Lung (tissue), 12 donors: Measurements from ENCODE around the gene APOM. TPM values are rescaled to one million over a fixed set of nuclear protein-coding genes. Genes with fewer than 3 reads are reported as not detected.

ENCODE experiments used
- ATAC-seq: fragments of 200-7000 bp; cut with Tn5 transposase; one replicate; pipeline ENCODE4 v1.9.1; 2020; ENCODE audit warnings: moderate number of reproducible peaks; ENCODE audit not compliant: insufficient read depth, low FRiP score
- DNase-seq, 3 donors: peaks; one replicate each; pipeline ENCODE4 v3.0.0-alpha.2; 2013 to 2017
- H3K27ac ChIP-seq, 2 donors: one replicate each; pipeline ENCODE4 v1.5.1; 2013; ENCODE audit warnings: mild to moderate bottlenecking in 2 of 2, moderate library complexity in 2 of 2, control low read depth in 1 of 2, inconsistent platforms in 1 of 2, low read depth in 1 of 2, low read length in 1 of 2
- H3K27me3 ChIP-seq, 3 donors: one replicate each; pipeline ENCODE4 v1.5.1; 2013; ENCODE audit warnings: low read length in 2 of 3; ENCODE audit not compliant: control insufficient read depth in 3 of 3, insufficient read depth in 3 of 3
- H3K36me3 ChIP-seq, 4 donors: one replicate each; pipeline ENCODE4 v1.5.1; 2013; ENCODE audit warnings: low read length in 4 of 4, mild to moderate bottlenecking in 1 of 4, moderate library complexity in 1 of 4; ENCODE audit not compliant: control insufficient read depth in 4 of 4, insufficient read depth in 4 of 4
- H3K4me1 ChIP-seq, 5 donors: one replicate each; pipeline ENCODE4 v1.5.1; 2013; ENCODE audit warnings: low read length in 5 of 5, mild to moderate bottlenecking in 2 of 5, moderate library complexity in 1 of 5; ENCODE audit not compliant: control insufficient read depth in 5 of 5, insufficient read depth in 5 of 5
- H3K4me3 ChIP-seq: one replicate; pipeline ENCODE4 v1.5.1; 2013; ENCODE audit warnings: mild to moderate bottlenecking, control low read depth, moderate library complexity
- H3K9ac ChIP-seq, 2 donors: one replicate each; pipeline ENCODE4 v1.5.1; 2013; ENCODE audit warnings: low read length in 2 of 2, control low read depth in 1 of 2; ENCODE audit not compliant: insufficient read depth in 1 of 2
- H3K9me3 ChIP-seq, 4 donors: one replicate each; pipeline ENCODE4 v1.5.1; 2013; ENCODE audit warnings: low read length in 3 of 4, mild to moderate bottlenecking in 1 of 4, moderate library complexity in 1 of 4; ENCODE audit not compliant: control insufficient read depth in 4 of 4, insufficient read depth in 3 of 4
- whole genome bisulfite sequencing, 2 donors: extraction: QIAGEN DNeasy Blood & Tissue Kit; methylation state at CpG; one replicate each; pipeline ENCODE4 v1.1.7; 2013; 5-methylcytosine and 5-hydroxymethylcytosine counted together
- polyA plus RNA-seq, 2 donors: library from polyadenylated mRNA; stranded (reverse); fragments of 200-250 nt; gene quantifications; one replicate each; pipeline ENCODE4 v1.2.1, GENCODE V29; 2013
- total RNA-seq, 2 donors: library from RNA; depleted of rRNA in 1 of 2; stranded (reverse); fragments of >200 nt in 1 of 2; gene quantifications; one replicate each; pipeline ENCODE4 v1.2.1, GENCODE V29; 2014 to 2021
- TF ChIP-seq, protein P1 (sequence below): IDR thresholded peaks from 2 replicates; pipeline ENCODE4 v1.5.1; 2012; ENCODE audit warnings: mild to moderate bottlenecking; ENCODE audit errors: control extremely low read depth, extremely low read depth
- donor health status: control.
- donor health status: control.
- donor health status: Bipolar disorder and iron deficiency.
- donor health status: healthy.
- donor health status: DM: yes; HTN: yes; CAD: no.

APOM gene
- total and polyA plus RNA-seq, 4 donors = 1.3 to 8.8 (median 2.3) TPM

GRCh38 chr6:31620586-31621319, 34.9 kb upstream of the APOM start, which contains the start of gene PRRC2A:
Gene PRRC2A, plus strand, starts transcription at chr6:31620715. Its CDS starts 2,075 bp downstream, at chr6:31622790.
- H3K4me3 ChIP-seq = peak within 1 kb of the TSS; percentile 62
- WGBS, 2 donors = 0% methylated on average over 45 to 66 of the region's 67 CpGs
- no peaks in the 10 kb centered on the region for H3K9me3 ChIP-seq
- ATAC-seq (peak; percentile 56), DNase-seq (peak in 2 of 3 donors; percentile 79 to 83)
- peaks cover 16 to 30% (median 24%) of the 10 kb centered on the region in 4 donors for H3K36me3 ChIP-seq
- H3K27me3 ChIP-seq = no peaks in the 10 kb centered on the region
- H3K4me1 ChIP-seq = peaks cover 2 to 14% (median 4%) of the 10 kb centered on the region in 5 donors
- TF ChIP-seq, protein P1, sequence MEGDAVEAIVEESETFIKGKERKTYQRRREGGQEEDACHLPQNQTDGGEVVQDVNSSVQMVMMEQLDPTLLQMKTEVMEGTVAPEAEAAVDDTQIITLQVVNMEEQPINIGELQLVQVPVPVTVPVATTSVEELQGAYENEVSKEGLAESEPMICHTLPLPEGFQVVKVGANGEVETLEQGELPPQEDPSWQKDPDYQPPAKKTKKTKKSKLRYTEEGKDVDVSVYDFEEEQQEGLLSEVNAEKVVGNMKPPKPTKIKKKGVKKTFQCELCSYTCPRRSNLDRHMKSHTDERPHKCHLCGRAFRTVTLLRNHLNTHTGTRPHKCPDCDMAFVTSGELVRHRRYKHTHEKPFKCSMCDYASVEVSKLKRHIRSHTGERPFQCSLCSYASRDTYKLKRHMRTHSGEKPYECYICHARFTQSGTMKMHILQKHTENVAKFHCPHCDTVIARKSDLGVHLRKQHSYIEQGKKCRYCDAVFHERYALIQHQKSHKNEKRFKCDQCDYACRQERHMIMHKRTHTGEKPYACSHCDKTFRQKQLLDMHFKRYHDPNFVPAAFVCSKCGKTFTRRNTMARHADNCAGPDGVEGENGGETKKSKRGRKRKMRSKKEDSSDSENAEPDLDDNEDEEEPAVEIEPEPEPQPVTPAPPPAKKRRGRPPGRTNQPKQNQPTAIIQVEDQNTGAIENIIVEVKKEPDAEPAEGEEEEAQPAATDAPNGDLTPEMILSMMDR = no peak
- H3K27ac ChIP-seq = peak within 1 kb of the TSS; percentile 97 to 100
- H3K9ac ChIP-seq = peak within 1 kb of the TSS; percentile 90 to 94

DNA sequence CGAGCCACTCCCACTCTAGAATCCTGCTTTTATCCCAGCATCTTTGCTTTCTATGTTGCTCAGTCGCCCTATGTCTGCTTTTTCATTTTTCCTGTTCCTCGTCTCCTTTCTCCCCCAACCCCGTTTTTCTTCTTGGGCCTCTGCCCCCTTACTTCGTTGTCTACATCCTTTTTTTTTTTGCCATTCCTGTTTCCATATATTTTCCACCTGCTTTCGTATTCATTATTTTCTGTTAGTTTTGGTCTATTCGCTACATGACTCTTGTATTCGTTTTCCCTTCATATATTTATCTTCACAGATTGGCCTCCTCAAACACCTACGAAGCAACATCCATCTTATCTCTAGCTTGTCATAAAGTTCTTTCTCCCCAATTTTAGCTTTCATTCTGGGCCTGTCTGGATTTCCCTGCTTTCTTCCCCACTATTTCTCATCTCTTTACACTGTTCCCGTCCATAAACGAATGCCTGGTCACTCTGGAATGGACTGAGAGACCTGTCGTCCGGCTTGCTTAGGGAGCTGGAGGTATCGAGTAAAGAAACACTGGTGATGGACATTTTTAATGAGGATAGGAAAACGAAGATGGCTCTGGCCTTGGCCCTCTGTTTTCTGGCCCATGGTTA, 34.3 kb upstream of the APOM start:
- H3K36me3 ChIP-seq = peaks cover 21 to 35% (median 30%) of the 10 kb centered on the region in 4 donors
- peak overlapping the region; percentile 84 to 94 for H3K9ac ChIP-seq
- peaks cover 2 to 14% (median 3%) of the 10 kb centered on the region in 5 donors for H3K4me1 ChIP-seq
- TF ChIP-seq, protein P1 = no peak
- no peaks in the 10 kb centered on the region for H3K27me3 ChIP-seq
- WGBS, 2 donors = 13 to 22% methylated on average over 15 of the region's 15 CpGs
- H3K4me3 ChIP-seq = peak overlapping the region; percentile 62
- H3K27ac ChIP-seq = peak overlapping the region; percentile 89 to 97
- H3K9me3 ChIP-seq = no peaks in the 10 kb centered on the region
- no peak for ATAC-seq
- DNase-seq = no peak

GRCh38 chr6:31621991-31622390, 33.7 kb upstream of the APOM start:
- Histone ChIP-seq H3K9ac (peak overlapping the region in 1 of 2 donors; percentile 84), H3K4me3 (no peak overlapping the region), H3K27ac (peak overlapping the region in 1 of 2 donors; percentile 42)

More at GRCh38 chr6:31621991-31622390, 33.7 kb upstream of the APOM start:
- TF ChIP-seq, protein P1 = no peak
- WGBS, 2 donors = 37 to 48% methylated on average over 4 of the region's 4 CpGs
- DNase-seq = no peak
- no peaks in the 10 kb centered on the region for H3K27me3 ChIP-seq
- H3K9me3 ChIP-seq = no peaks in the 10 kb centered on the region
- no peak for ATAC-seq
- H3K36me3 ChIP-seq = peaks cover 27 to 40% (median 35%) of the 10 kb centered on the region in 4 donors
- H3K4me1 ChIP-seq = peaks cover 2 to 14% (median 3%) of the 10 kb centered on the region in 5 donors
